Measurements from ENCODE around the gene RTCA.
"Not testable (repeated sequence)": the region's sequence is repeated elsewhere in the genome, so short reads cannot be mapped to it uniquely, and the experiment has no call there.

Gene RTCA

DNA sequence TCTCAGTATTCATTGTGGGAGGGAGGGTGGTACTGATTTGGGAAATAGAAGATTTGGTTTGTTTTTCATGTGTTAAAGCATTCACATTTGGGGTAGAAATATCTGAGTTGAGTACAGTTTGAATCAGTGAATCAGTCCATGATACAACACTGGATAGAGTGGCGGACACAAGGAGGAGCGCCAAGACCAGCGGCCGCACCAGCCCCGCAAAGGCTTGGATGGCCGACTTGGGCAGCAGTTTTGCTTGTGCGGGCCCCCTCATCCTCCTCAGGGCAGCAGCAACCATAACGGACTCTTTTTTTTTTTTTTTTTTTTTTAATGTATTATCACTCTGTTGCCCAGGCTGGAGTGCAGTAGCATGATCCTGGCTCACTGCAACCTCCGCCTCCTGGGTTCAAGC lies 66.3 kb downstream of the RTCA start:
- Histone ChIP-seq H3K4me3 (no peak overlapping the region), H3K27ac (no peak overlapping the region)
- no peak for DNase-seq (ENCODE audit: low spot score)
- TF ChIP-seq, protein P1, sequence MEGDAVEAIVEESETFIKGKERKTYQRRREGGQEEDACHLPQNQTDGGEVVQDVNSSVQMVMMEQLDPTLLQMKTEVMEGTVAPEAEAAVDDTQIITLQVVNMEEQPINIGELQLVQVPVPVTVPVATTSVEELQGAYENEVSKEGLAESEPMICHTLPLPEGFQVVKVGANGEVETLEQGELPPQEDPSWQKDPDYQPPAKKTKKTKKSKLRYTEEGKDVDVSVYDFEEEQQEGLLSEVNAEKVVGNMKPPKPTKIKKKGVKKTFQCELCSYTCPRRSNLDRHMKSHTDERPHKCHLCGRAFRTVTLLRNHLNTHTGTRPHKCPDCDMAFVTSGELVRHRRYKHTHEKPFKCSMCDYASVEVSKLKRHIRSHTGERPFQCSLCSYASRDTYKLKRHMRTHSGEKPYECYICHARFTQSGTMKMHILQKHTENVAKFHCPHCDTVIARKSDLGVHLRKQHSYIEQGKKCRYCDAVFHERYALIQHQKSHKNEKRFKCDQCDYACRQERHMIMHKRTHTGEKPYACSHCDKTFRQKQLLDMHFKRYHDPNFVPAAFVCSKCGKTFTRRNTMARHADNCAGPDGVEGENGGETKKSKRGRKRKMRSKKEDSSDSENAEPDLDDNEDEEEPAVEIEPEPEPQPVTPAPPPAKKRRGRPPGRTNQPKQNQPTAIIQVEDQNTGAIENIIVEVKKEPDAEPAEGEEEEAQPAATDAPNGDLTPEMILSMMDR (IDR thresholded peaks at IDR 0.05), result no peak

DNA sequence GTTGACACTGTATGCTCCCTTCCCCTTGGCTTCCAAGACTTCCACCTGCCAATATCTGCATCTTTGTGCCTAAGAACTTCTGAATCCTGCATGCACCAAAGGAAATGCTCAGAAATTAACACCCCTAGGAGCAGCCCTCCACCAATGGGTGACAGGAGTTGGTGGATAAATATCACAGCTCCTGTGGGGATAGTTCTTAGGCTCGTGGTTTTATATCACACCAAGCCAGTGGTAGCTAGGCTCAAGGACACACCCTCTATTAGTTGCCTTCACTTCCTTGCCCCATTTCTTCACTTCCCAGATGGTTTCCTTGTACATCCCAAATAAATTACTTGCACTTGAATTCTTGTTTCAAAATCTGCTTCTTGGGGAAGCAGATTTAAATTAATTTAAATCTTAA lies 69.4 kb downstream of the RTCA start:
- TF ChIP-seq, protein P1 (IDR thresholded peaks at IDR 0.05), result no peak
- no peak overlapping the region for H3K27ac ChIP-seq
- H3K4me3 ChIP-seq, result no peak overlapping the region

DNA sequence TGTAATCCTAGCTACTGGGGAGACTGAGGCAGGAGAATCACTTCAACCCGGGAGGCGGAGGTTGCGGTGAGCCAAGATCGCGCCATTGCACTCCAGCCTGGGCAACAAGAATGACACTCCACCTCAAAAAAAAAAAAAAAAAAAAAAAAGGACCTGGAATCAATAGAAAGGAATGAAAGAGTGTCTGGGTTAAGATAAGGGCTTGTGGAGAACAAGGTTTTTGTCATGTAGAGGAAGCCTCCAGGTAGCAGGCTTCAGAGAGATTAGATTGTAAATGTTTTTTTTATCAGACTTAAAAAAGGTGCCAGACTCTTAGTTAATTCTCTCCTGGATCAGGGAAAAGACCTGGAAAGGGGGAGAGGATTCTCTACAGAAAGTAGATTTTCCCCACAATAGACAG lies 71.9 kb downstream of the RTCA start:
- not testable (repeated sequence) for DNase-seq (ENCODE audit: low spot score); H3K27ac ChIP-seq; H3K4me3 ChIP-seq

More for the DNA sequence above, 69.4 kb downstream of the RTCA start:
- DNase-seq (ENCODE audit: low spot score), result no peak

DNA sequence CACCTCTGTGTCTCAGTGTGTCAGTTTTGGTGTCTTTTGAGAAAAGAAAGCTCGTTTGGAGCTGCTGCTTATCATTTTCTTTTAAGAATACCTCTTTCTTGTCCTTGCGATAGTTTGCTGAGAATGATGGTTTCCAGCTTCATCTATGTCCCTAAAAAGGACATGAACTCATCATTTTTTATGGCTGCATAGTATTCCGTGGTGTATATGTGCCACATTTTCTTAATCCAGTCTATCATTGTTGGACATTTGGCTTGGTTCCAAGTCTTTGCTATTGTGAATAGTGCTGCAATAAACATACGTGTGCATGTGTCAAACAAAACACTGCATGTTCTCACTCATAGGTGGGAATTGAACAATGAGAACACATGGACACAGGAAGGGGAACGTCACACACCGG lies 73.7 kb downstream of the RTCA start:
- DNase-seq (ENCODE audit: low spot score), result not testable (repeated sequence)

DNA sequence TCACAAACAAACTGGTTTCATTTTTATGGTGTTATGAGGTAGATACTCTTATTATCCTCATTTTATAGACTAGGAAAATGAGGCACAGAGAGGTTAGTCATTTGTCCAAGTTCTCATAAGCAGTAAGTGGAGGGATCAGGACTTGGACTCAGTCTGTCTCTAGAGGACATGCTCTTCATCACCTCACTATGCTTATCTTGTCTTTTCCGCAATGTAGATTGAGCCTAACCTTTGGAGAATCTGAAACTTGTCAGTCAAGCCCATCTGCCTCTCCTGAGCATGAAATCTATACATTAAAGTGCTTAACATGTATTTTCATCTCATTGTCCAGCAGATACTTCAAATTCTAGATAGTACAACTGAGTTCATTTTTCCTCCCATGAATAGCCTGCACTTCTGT lies 74.5 kb downstream of the RTCA start:
- no peak overlapping the region for H3K27ac ChIP-seq
- no peak overlapping the region for H3K4me3 ChIP-seq
- TF ChIP-seq, protein P1 (IDR thresholded peaks at IDR 0.05), result no peak
- DNase-seq (ENCODE audit: low spot score), result no peak

More for the DNA sequence above, 73.7 kb downstream of the RTCA start:
- H3K4me3 ChIP-seq, H3K27ac ChIP-seq: not testable (repeated sequence)

DNA sequence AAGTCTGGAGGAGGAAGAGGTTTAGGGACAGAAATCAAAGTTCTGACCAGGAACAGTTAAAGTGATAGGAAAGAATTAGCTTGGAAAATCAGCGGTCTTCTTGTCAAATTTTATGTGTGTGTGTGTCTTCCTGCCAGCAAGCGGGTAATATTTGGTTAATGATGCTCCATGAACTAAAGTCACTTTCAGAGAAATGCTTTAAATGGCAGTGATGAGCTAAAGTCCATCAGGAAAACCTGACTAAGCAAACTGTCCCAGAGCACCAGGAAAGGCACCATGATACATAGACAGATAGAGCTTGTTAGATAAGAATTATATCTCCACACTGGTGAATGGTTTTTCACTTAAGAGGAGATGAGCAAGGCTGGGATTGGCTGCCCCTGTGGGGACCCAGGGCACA lies 76.3 kb downstream of the RTCA start:
- no peak for DNase-seq (ENCODE audit: low spot score)
- H3K27ac ChIP-seq, result no peak overlapping the region
- TF ChIP-seq, protein P1 (IDR thresholded peaks at IDR 0.05), result no peak

More for the DNA sequence above, 76.3 kb downstream of the RTCA start:
- no peak overlapping the region for H3K4me3 ChIP-seq
